ENCODE measurements around the gene ASMTL. TPM values are rescaled to one million over a fixed set of nuclear protein-coding genes. Genes with fewer than 3 reads are reported as not detected.

The ASMTL gene
- total RNA-seq, 6 experiments from 2014 or later = 12.5 to 27.3 (median 18.6) TPM

Other genes with a start within 250 kb of the ASMTL start
- gene CRLF2, start 240.3 kb downstream of the ASMTL start, total RNA-seq = under 1 TPM in 1 of 6 experiments, not detected in 5; 0.55 TPM
- gene CSF2RA, start 184.1 kb downstream of the ASMTL start, total RNA-seq = 1 to 10 TPM; 1.4 to 4.0 (median 2.5) TPM
- gene IL3RA, start 116.1 kb downstream of the ASMTL start, total RNA-seq = 1 to 10 TPM in 1 of 6 experiments, under 1 TPM in 5; 0.42 to 1.7 (median 0.69) TPM
- 10 to 100 TPM; 44.3 to 87.8 (median 57.0) TPM for gene SLC25A6, start 60.8 kb downstream of the ASMTL start, total RNA-seq
- under 1 TPM; 0.37 to 0.87 (median 0.73) TPM for gene P2RY8, start 84.3 kb upstream of the ASMTL start, total RNA-seq
- 10 to 100 TPM; 15.1 to 33.2 (median 24.0) TPM for gene AKAP17A, start 138.7 kb upstream of the ASMTL start, total RNA-seq
- under 1 TPM in 1 of 6 experiments, not detected in 5; 0.13 TPM for gene ASMT, start 162.2 kb upstream of the ASMTL start, total RNA-seq

Measured in right lobe of liver (tissue), 5 donors.